PC-9 (cell line): ENCODE data around the gene SEL1L3.

Source experiments
- CTCF ChIP-seq: fragments of 200-600 bp; sonication (generic); conservative IDR thresholded peaks from 2 replicates; pipeline ENCODE4 v1.6.1; 2017; ENCODE audit warnings: mixed run types, antibody characterized with exemption, mild to moderate bottlenecking, moderate library complexity
- EZH2 ChIP-seq: fragments of 200-600 bp; sonication (generic); IDR thresholded peaks from 2 replicates; pipeline ENCODE4 v1.8.0; 2017; ENCODE audit warnings: antibody characterized with exemption, low read depth

- TF ChIP-seq CTCF (no peak), EZH2 (no peak)
These were observed 63.3 kb downstream of the SEL1L3 start for GRCh38 chr4:25799522-25799921.
